ENCODE measurements around the gene VPS33B. TPM values are rescaled to one million over a fixed set of nuclear protein-coding genes. Genes with fewer than 3 reads are reported as not detected.

VPS33B gene
- total and polyA plus RNA-seq, 2 of the 8 experiments (the other 6 are each of a cell fraction or from before 2014, with no cell fraction given), result 11.8 to 17.3 TPM

GRCh38 chr15:90949979-90950675 lies 72.3 kb downstream of the VPS33B start:
- Histone ChIP-seq H2BK12ac (ENCODE audit: low read depth, low read length) (no peak overlapping the region), H2AK5ac (ENCODE audit: low read depth, low read length) (no peak overlapping the region), H3K23ac (ENCODE audit: insufficient read length) (no peak overlapping the region), H4K5ac (ENCODE audit: insufficient read length, low read depth, low read length) (no peak overlapping the region), H3K79me1 (ENCODE audit: low read depth, low read length) (no peaks in the 10 kb centered on the region; the same call in 1 of the 2 replicates), H3K56ac (replicated peaks; ENCODE audit: insufficient read length, low read depth, low read length) (no peak overlapping the region), H3K4me2 (ENCODE audit: insufficient read depth in 1 of 2, low read depth in 2 of 2, low read length in 2 of 2) (no peak overlapping the region), H3K4me1 (replicated peaks in 1 of 4; ENCODE audit: control insufficient read depth in 3 of 4, insufficient read depth in 4 of 4, low read length in 3 of 4) (peaks cover 0 to 1% (median 0%) of the 10 kb centered on the region in 4 experiments; a peak in 1 of 7 replicates), H4K91ac (replicated peaks; ENCODE audit: insufficient read length, low read length) (no peak overlapping the region), H3K4me3 (ENCODE audit: extremely low read depth in 1 of 4, insufficient read depth in 2 of 4, low read depth in 3 of 4, low read length in 4 of 4) (no peak overlapping the region), H2AFZ (ENCODE audit: low read length) (no peak overlapping the region), H3K27ac (ENCODE audit: low read depth, low read length) (no peak overlapping the region), H3K27me3 (replicated peaks in 1 of 4; ENCODE audit: control insufficient read depth in 3 of 4, extremely low read depth in 1 of 4, insufficient read depth in 3 of 4, low read length in 3 of 4) (no peaks in the 10 kb centered on the region), H3K18ac (ENCODE audit: extremely low read depth, low read length) (no peak overlapping the region), H3K36me3 (ENCODE audit: control insufficient read depth in 2 of 4, insufficient read depth in 4 of 4, low read length in 3 of 4) (peaks cover 8 to 63% (median 38%) of the 10 kb centered on the region in 4 experiments), H3K9ac (replicated peaks in 1 of 4; ENCODE audit: extremely low read depth in 1 of 4, low read depth in 3 of 4, low read length in 3 of 4) (no peak overlapping the region), H3K4ac (replicated peaks; ENCODE audit: insufficient read length, low read depth, low read length) (no peak overlapping the region), H3K23me2 (ENCODE audit: low read depth, low read length) (peaks cover 2% of the 10 kb centered on the region; the same call in 1 of the 2 replicates), H3K79me2 (ENCODE audit: control insufficient read depth in 1 of 2, insufficient read depth in 2 of 2, low read length in 2 of 2) (no peaks in the 10 kb centered on the region), H3K9me3 (ENCODE audit: insufficient read depth in 2 of 2, low read depth in 1 of 2, low read length in 1 of 2) (no peaks in the 10 kb centered on the region), H2BK20ac (ENCODE audit: low read length) (no peak overlapping the region), H4K20me1 (replicated peaks in 1 of 2; ENCODE audit: control insufficient read depth in 1 of 2, insufficient read depth in 2 of 2, low read length in 2 of 2) (peaks cover 0 to 4% of the 10 kb centered on the region in 2 experiments), H2BK5ac (ENCODE audit: low read depth, low read length) (0 out of 2 replicates have a peak overlapping the region, but pooled peaks have one; percentile 16), H2BK120ac (replicated peaks; ENCODE audit: low read depth, low read length) (no peak overlapping the region), H2BK15ac (ENCODE audit: low read length) (no peak overlapping the region), H3K14ac (ENCODE audit: insufficient read length) (no peak overlapping the region), H4K8ac (ENCODE audit: extremely low read depth, insufficient read depth, low read length) (no peak overlapping the region; the same call in 1 of the 2 replicates)
- 96% methylated on average over 19 of the region's 23 CpGs; no CpG with 5 or more reads in 1 of the 2 experiments for WGBS, 2 experiments (ENCODE audit: extremely low coverage in 1 of 2, insufficient coverage in 1 of 2, insufficient read length in 1 of 2, insufficient replicate concordance in 2 of 2, low coverage in 1 of 2, low lambda C conversion rate in 2 of 2, missing lambda C conversion rate in 1 of 2)
- FAIRE-seq (no peak), DNase-seq (ENCODE audit: low read depth in 1 of 2, low spot score in 2 of 2) (no peak)
- ChIA-PET CTCF (ENCODE audit: partially characterized antibody) (interaction anchor here (1.6 to 19.2 kb wide), 2 partner anchors 11 to 83 kb away, joined by 4 to 306 read pairs; partner anchors contain the start of genes HDDC3 and UNC45A), POLR2A (ENCODE audit: partially characterized antibody) (interaction anchor here (1.2 kb wide), 1 partner anchor 10 kb away, joined by 3 read pairs; no protein-coding TSS in a partner anchor)
- TF ChIP-seq RXRA (IDR thresholded peaks at IDR 0.05; ENCODE audit: insufficient read depth, low read depth, low read length), result no peak
- TF ChIP-seq CREB1 (IDR thresholded peaks at IDR 0.05), result no peak
- TF ChIP-seq HDAC2 (IDR thresholded peaks at IDR 0.05; ENCODE audit: borderline replicate concordance in 1 of 2, low read depth in 2 of 2, low read length in 2 of 2), result no peak
- no peak for TF ChIP-seq RNF2 (IDR thresholded peaks at IDR 0.05; ENCODE audit: borderline replicate concordance, low read depth, low read length, missing control alignments, poor library complexity, severe bottlenecking)
- no peak for TF ChIP-seq KDM1A (IDR thresholded peaks at IDR 0.05; ENCODE audit: borderline replicate concordance, low read length)
- TF ChIP-seq YY1 (IDR thresholded peaks at IDR 0.05; ENCODE audit: low read depth, low read length), result no peak
- no peak for TF ChIP-seq BACH1 (IDR thresholded peaks at IDR 0.05; ENCODE audit: low read length)
- no peak for TF ChIP-seq TEAD4 (IDR thresholded peaks at IDR 0.05; ENCODE audit: low read depth, low read length)
- TF ChIP-seq EGR1 (IDR thresholded peaks at IDR 0.05; ENCODE audit: borderline replicate concordance, low read depth, low read length), result no peak
- TF ChIP-seq MAX (IDR thresholded peaks at IDR 0.05), result no peak

All from H1 (cell line).